Medulla oblongata (tissue), 1 donor: ENCODE measurements around the gene TBL1XR1.

Experiments
- DNase-seq: peaks from one replicate; pipeline ENCODE4 v3.0.0-alpha.2; 2015; ENCODE audit errors: extremely low spot score

Gene TBL1XR1

DNA sequence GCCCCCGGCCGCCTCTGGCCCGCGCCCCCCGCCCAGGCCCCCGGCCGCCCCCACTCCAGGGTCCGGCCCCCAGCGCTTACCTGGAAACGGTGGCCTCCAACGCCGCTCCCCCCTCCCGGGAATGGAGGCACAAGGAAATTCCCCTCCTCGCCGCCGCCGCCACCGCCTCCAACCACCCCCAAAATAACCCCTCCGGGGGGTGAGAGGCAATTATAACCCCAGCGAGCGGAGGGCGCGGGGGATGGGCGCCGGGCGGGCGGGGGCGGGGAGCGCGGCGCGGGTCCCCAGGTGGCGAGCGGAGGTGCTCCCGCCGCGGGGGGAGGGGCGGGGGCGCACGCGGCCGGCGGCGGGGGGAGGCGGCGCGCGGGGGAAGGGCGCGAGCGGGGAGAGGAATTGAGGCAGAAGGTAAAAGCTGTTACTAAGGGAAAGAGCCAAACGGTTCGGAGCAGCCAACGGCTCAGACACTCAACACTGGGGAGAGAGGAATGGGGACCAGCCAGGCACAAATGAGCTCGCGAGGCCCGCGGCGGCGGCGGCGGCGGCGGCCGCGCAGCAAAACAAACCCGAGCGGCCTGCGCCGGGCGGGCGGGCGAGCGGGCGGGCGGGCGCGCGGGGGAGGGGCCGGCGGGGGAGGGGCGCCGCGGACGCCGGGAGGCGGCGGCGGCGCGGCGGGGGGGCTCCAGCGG, at the start of gene TBL1XR1:
Gene TBL1XR1 (minus strand): TSS at position 442 of the 686 bp plus-strand sequence. CDS start 132,505 bp downstream, outside the sequence.
- DNase-seq, result peak; percentile 95

- no peak for DNase-seq
Observed at GRCh38 chr3:177245250-177245649, 48.0 kb upstream of the TBL1XR1 start.

GRCh38 chr3:177244606-177245005, 47.3 kb upstream of the TBL1XR1 start:
- no peak for DNase-seq

DNA sequence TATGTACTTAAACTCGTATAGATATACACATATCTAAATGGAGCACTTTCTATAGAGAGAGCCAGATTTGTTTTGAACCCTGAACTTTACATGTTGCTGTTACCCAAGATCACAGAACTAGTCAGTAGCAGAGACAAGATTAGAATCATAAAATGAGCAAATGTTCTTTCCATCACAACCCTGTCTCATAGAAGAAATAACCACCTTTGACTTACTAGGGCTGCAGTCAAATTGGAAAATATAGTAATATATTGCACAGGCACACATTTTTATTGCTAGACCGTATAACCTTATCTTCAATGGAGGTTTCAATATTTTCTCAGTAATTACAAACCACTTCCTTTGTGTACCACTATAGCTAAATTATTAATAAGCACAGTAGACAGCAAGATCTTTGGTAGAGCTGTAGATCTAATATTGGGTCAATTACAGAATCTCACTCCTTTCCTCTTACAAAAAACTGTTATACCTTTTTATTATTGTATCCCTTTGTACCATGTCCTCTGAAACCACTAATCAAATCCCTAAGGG, 41.5 kb upstream of the TBL1XR1 start:
- DNase-seq, result no peak

- DNase-seq, result no peak
Observed at GRCh38 chr3:177237206-177237605, 39.9 kb upstream of the TBL1XR1 start.

- no peak for DNase-seq
Observed at GRCh38 chr3:177236704-177237103, 39.4 kb upstream of the TBL1XR1 start.

DNA sequence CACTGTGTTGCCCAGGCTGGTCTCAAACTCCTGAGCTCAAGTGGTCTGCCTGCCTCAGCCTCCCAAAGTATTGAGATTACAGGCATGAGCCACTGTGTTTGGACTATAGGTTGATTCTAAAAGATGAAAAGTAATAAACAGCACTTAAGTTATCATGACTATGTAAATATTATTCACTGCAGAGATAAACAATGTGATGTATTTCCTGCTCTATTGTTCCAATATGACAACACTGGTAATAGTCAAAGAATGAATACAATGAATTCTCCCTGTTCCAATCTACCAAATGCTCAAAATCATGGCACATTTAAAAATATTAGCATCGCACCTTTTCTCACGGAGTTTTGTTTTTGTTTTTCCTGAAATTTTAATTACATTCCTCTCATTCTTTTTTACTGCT, 36.8 kb upstream of the TBL1XR1 start:
- no peak for DNase-seq

- no peak for DNase-seq
Observed at GRCh38 chr3:177231242-177231641, 34.0 kb upstream of the TBL1XR1 start.

DNA sequence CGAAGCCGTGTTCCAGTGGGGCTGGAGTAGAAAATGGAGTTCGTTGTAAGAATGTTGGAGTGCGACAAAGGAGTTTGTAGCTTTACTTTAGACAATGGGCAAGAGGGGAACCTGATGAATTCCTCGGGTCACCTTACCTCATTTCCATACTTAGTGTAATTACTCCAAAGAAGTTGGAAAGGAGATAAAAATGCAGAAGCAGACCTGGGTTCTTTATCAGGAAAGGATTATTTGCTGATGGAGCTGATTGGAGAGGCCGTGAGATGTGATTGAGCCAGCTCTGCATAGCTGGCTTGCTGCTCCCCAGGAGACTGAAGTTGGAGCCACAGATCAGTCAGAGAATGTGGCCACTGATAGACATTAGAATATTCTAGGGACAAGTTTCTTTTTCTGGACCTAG, 33.4 kb upstream of the TBL1XR1 start:
- no peak for DNase-seq

DNA sequence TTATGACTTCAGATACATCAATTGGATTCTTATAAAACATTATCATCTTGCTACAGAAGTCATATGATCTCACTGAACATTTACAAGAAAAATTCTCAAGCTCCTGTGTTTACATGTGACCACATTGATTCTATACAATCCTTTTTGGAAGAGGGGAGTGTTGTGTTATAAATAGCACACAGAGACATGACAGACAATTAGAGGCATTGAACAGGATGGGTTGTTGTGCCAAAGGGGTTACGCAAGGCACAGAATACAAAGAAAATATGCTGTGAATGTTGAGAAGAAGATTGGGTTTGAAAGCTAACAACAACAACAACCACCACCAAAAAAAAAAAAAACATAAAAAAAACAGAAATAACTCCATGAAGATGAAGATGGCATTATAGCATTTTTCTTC, 32.5 kb upstream of the TBL1XR1 start:
- no peak for DNase-seq

- no peak for DNase-seq
Observed at GRCh38 chr3:177228601-177229190, 31.4 kb upstream of the TBL1XR1 start.

DNA sequence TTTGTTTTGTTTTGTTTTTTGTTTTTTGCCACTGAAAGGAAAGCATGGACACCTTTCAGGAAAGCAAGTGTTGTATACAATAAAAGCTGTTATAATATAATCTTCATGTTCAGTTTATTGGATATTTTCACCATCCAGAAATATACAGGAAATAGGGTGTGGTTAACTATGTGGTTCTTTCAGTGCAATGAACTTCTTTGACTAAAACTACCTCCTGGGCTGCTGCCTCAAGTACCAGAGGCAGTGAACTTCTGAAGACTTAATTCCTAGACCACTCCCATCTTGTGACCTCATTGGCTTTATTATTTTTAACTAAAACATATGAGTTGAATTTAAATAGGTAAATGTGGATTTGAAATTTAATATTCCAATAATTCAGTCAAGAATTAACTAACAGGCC, 27.1 kb upstream of the TBL1XR1 start:
- DNase-seq, result no peak

- DNase-seq, result no peak
Observed at GRCh38 chr3:177221744-177222143, 24.5 kb upstream of the TBL1XR1 start.

DNA sequence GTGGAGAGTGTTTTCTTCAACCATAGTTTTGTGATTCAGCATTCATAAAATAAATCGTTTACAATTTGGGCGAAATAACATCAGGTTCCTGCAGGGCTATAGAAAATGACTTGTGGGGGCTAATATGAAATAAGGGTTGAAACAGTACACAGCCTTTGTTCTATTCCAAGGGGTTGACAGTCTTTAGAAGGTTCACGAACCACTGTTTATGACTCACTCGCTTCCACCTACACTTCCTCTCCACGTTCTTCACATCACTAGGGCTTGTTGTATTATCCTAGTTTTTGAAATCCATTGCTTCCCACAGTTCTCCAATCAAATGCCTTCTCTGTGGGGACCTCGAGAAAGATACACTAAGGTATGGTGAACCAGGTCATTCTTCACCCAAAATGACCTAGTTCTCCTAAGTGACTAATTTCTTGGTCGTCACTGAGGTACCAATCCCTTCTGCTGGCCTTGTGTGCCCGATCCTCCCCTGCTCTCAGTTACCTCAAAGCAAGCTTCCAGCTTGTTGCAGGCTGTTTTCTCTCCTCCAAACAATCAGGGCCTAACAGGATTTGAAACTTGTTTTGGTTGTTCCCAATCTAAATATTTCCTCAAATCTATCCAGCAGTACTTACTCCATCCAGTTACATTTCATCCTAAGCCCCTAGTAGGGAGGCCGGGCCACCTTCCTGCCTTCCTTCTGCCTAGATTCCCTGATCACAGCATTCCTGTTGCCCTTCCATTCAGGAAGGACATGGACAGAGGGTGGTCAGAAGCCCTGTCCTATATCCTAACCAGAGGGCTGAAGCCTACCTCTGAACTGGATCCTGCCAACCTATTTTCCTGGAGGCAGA, 23.1 kb upstream of the TBL1XR1 start:
- DNase-seq, result no peak

- no peak for DNase-seq
Observed at GRCh38 chr3:177213801-177214535, 16.7 kb upstream of the TBL1XR1 start.

- DNase-seq, result no peak
Observed at GRCh38 chr3:177212756-177213155, 15.5 kb upstream of the TBL1XR1 start.

- no peak for DNase-seq
Observed at GRCh38 chr3:177212278-177212610, 15.0 kb upstream of the TBL1XR1 start.

DNA sequence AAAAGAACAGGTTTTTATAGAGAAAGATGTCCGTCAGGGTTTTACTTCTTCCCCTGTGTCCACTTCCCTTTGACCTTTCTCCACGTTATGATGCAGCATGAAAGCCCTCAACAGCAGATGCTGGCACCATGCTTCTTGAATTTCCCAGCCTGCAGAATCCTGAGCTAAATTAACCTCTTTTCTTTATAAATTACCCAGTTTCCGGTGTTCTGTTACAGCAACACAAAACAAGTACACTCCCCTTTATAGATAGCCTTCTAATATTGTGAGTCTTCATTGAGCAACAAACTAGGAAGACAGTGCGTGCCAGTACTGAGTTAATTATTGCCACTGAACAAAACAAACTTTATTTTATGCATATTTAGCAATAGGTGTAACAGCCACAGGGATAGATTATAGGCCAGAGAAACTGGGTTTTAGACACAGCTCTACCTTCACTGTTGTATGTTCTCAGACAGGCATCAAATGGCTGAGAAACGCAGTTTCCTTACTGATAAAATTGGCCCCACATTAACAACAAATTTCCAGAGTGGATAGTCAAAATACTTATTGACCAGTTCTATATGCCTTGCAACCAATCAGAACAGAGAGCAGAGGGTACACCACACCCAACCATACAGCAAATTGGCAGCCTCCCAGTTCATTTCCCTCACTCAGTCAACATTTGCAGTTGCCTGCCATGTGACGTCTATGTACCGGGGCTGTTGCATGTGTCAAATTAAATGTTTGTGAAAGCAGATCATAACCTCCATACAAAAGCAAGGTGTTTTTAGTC, 14.4 kb upstream of the TBL1XR1 start:
- no peak for DNase-seq

DNA sequence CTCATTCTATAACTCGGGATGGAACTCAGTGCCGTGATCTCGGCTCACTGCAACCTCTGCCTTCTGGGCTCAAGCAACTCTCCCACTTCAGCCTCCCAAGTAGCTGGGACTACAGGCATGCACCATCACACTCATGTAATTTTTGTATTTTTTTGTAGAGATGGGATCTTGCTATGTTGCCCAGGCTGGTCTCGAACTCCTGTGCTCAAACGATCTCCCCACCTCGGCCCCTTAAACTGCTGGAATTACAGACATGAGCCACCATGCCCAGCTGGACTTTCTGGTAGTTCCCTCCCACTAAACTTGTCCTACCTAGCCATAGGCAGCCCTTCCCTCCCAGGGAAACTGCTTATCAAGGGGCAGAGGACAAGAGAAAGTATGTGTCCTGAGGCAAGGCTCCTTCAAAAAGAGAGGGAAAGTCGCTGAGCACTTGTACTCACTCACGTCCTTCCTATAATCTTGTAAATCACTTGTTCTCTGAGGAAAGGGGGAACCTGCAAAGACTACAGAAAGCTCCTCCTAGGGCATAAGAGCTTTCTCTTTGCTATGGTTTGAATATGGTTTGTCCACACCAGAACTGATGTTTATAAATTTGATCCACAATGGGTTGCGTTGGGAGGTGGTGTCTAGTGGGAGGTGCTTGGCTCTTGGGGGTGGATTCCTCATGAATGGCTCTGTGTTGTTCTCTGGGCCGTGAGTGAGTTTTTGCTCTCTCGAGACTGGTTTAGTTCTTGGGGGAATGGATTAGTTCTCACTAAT, 13.6 kb upstream of the TBL1XR1 start:
- no peak for DNase-seq

GRCh38 chr3:177209509-177209908, 12.2 kb upstream of the TBL1XR1 start:
- no peak for DNase-seq
